HG03097 (cell line): ENCODE measurements around the gene ARAP1.

Experiments
- ATAC-seq: cut with Tn5 transposase; IDR thresholded peaks from one replicate; pipeline ENCODE4 v1.9.1; 2021; ENCODE audit not compliant: unreplicated experiment, low FRiP score

ARAP1 gene

GRCh38 chr11:72671152-72672099 is 80.8 kb downstream of the ARAP1 start:
- no peak for ATAC-seq

- ATAC-seq: no peak
Observed at GRCh38 chr11:72670041-72670440, 82.2 kb downstream of the ARAP1 start.

DNA sequence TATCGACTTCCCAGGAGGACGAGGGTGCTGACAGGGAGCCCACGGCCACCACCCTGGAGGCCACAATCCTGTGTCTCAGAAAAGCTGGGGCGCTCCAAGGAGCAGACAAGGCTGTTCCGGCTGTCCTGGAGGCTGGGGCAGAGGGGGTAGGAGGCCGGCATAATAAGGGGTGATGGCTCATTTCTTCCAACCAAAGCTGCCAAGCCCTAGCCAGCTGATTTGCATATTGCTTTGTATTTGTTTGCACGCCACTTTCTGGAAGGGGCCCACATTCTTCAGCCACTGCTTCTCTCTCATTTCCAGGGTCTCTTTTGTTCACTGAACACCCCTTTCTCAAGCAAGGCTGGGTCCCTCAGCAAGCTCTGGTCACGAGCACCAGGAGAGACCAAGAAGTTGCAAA is 82.7 kb downstream of the ARAP1 start:
- no peak for ATAC-seq

DNA sequence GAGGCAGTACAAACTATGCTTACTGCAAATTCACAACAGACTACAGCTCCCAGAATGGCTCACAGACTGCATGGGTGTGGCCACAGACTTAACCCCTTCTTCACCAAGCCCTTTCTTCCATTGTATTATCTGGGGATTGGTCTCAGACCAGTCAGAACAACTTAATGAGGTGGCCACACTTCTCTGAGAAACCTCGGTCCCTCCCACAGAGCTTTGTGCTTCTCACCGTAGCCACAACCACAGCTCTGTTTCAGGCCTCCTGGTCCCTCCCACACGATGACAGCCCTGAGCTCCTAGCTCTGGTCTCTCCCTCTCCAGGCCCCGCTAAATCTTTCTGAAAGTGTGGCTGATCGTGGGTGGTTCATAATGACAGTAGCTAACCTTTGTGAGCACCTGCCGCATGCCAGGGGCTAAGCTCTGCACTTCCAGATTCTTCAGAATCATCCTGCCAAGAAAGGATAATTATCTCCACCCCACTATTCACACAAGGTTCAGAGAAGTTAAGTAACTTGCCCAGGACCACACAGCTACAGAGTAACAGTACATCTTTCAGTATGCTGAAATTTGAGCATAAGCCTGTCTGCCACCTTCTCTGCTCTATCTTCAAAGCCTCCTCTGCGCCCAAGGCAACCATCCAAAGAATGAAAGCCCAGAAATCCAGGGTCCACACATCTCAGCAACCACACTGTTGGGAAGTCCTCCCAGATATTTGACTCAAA is 83.4 kb downstream of the ARAP1 start:
- no peak for ATAC-seq

DNA sequence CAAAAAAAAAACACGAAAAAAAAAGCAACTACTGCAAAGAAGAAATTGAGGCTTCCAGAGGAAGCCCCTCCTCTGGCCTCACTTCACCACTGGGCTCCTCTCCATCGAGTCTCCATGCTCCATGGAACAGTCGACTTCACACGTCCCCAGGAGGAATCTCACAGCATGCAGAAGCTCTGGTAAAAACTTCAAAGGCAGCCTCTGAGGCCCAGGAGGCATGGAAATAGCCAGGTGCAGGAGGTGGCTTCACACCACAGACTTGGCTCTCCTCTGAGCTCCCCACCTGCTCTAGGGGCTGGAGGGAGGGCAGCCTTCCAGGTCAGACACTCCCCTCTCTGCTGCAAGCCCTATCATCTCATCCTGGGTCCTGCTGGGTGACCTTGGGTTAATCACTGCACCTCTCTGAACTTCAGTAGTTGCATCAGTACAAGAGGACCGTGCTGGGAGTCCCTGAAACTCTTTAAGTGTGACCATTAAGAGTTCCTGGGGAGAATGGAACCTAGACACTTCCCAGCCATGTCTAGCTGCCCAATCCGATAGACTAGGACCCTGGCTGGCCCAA is 86.2 kb downstream of the ARAP1 start:
- no peak for ATAC-seq

GRCh38 chr11:72662036-72662435 is 90.2 kb downstream of the ARAP1 start:
- ATAC-seq: no peak

GRCh38 chr11:72661486-72661885 is 90.7 kb downstream of the ARAP1 start:
- no peak for ATAC-seq

GRCh38 chr11:72658989-72659640 is 93.1 kb downstream of the ARAP1 start:
- no peak for ATAC-seq

- no peak for ATAC-seq
Observed at GRCh38 chr11:72657411-72658100, 94.7 kb downstream of the ARAP1 start.

GRCh38 chr11:72655896-72656464 is 96.2 kb downstream of the ARAP1 start:
- ATAC-seq: no peak

GRCh38 chr11:72655014-72655413 is 97.2 kb downstream of the ARAP1 start:
- no peak for ATAC-seq

GRCh38 chr11:72653649-72654048 is 98.6 kb downstream of the ARAP1 start:
- ATAC-seq: no peak

DNA sequence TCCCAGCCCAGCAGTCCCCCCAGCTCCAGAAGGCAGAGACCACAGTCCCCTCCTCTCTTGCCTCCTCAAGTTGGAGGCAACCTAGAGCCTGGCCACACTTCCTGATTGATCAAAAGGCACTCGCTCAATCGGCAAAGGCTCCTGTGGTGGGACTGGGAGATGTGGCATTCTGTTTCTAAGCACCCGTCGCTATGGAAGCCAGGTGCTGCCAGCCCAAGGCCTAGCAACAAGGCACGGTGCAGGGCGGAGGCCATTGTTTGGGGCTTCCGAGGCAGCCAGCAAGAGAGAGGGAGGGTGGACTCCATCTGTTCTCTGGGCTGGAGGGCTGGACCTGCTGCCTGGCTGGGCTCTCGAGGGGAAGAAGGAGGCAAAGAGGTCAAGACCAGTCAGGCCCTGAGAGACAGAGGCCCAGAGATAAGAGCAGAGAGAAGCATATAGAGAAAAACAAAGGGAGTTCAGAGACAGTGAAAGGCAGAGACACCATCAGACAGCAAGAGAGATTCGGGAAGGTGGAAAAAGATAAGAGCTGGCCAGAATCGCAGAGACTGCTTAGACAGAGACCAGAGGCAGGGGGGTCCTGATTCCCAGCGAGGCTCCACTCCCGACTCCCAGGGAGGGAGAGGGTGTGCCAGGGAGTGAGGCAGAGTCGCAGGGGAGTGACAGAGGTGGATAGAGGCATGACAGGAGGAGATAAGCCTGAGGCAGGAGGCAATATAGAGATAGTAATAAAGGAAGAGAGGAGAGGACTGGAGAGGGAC is 99.2 kb downstream of the ARAP1 start:
- no peak for ATAC-seq

GRCh38 chr11:72652133-72652532 is 100.1 kb downstream of the ARAP1 start:
- no peak for ATAC-seq

DNA sequence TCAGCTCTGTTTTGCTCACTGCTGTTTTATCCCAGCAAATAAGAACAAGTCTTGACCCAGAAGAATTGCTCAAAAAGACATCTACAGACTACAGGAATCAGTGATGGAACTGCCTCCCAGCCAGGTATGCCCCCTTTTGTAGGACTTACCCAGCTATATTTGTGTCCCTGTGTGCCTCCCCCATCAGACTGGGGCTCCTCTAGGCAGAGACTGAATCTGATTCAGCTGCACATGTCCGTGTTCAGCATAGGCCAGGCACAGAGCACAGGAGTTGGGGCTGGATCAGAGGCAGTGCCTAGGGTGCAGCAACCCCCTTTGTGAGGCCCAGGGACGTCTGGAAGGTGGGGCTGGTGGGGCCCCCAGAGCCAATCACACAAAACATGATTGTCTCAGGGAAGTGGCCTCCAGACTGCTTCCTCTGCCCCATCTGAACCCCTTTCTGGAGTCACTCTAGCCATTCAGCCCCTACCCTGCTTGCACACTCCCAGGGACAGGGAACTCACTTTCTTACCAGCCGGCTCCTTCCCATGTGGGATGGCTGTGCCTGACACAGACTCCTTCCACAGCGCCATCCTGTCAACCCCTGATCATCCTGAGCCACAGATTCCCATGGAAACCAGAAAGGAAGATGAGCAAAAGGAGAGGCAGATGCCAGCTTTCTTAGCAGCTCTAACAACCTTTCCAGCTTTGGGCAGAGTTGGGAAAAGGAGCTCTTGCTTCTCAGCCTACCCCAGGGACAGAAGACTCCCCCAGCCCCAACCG is 102.8 kb downstream of the ARAP1 start:
- no peak for ATAC-seq

DNA sequence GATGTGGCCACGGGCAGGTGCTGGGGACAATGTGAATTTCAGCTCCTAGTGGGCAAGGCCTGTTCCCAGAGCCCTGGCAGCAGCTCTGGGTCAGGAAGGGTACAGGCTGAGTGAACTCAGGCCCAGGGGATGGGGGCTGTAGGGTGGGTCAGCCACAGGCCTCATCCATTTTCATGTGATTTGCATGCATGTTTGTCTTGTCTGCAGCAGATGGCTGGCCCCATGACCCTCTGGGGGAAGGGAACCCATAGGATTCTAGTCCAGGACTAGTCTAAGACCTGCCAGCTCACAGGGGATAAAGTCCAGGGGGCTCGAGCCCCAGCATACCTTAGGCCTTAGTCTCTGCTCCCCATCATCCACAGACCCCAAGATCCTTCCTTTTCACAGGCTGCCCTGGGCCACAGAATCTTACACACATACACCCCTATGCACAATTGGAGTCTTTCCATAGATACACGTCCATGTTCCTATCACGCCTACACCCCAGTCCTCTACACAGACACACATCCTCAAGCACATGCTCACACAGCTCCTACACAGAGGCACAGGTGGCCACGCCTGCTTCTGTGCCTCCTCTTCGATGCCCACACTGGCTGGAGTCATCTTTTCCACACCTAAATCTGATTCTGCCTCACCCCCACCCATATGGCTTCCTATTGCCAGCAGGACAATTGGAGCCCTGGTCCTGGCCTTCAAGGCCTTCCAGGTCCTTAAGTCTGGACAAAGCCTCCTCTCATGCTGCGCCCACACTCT is 103.6 kb downstream of the ARAP1 start:
- ATAC-seq: no peak

GRCh38 chr11:72647882-72648281 is 104.3 kb downstream of the ARAP1 start:
- no peak for ATAC-seq

GRCh38 chr11:72646472-72646871 is 105.7 kb downstream of the ARAP1 start:
- ATAC-seq: no peak
